Karpas-422 (cell line): ENCODE measurements around the gene NT5DC1. TPM values are rescaled to one million over a fixed set of nuclear protein-coding genes. Genes with fewer than 3 reads are reported as not detected.
A peak's percentile ranks its signal among the peaks of the same experiment; 100 is the strongest.

Source experiments
- DNase-seq: peaks from one replicate; pipeline ENCODE4 v3.0.0-alpha.2; 2015
- H2AFZ ChIP-seq: fragments of 200-600 bp; sonication (generic); 2 replicates; pipeline ENCODE4 v1.6.1; 2014; ENCODE audit warnings: antibody characterized with exemption, low read length, mixed read lengths
- H3K27ac ChIP-seq: fragments of 200-600 bp; sonication (generic); 2 replicates; pipeline ENCODE4 v1.5.1; 2014; ENCODE audit warnings: mild to moderate bottlenecking, low read length, moderate library complexity
- H3K27me3 ChIP-seq: fragments of 200-600 bp; sonication (generic); 2 replicates; pipeline ENCODE4 v1.6.1; 2014; ENCODE audit warnings: low read length, mixed read lengths
- H3K36me3 ChIP-seq: fragments of 200-600 bp; sonication (generic); 2 replicates; pipeline ENCODE4 v1.6.1; 2014; ENCODE audit warnings: low read length, mixed read lengths; ENCODE audit not compliant: insufficient read depth
- H3K4me1 ChIP-seq: fragments of 200-600 bp; sonication (generic); 2 replicates; pipeline ENCODE4 v1.6.1; 2014; ENCODE audit warnings: mild to moderate bottlenecking, low read length, mixed read lengths
- H3K4me2 ChIP-seq: fragments of 200-600 bp; sonication (generic); 2 replicates; pipeline ENCODE4 v1.6.1; 2014; ENCODE audit warnings: low read length, low read depth, mild to moderate bottlenecking; ENCODE audit not compliant: poor library complexity, severe bottlenecking
- H3K4me3 ChIP-seq: fragments of 200-600 bp; sonication (generic); 2 replicates; pipeline ENCODE4 v1.5.1; 2014; ENCODE audit warnings: mild to moderate bottlenecking, antibody characterized with exemption, low read length, mixed read lengths
- H3K79me2 ChIP-seq: fragments of 200-600 bp; sonication (generic); 2 replicates; pipeline ENCODE4 v1.6.1; 2014; ENCODE audit warnings: mild to moderate bottlenecking, low read length, mixed read lengths
- H3K9ac ChIP-seq: fragments of 200-600 bp; sonication (generic); 2 replicates; pipeline ENCODE4 v1.6.0; 2014; ENCODE audit warnings: low read length
- H3K9me2 ChIP-seq: fragments of 200-600 bp; sonication (generic), shearing (Covaris generic); replicated peaks from 2 replicates; pipeline ENCODE4 v1.6.0; 2014; ENCODE audit warnings: mild to moderate bottlenecking, low read length, moderate library complexity; ENCODE audit not compliant: insufficient read depth
- H3K9me3 ChIP-seq: fragments of 300-700, 200-600 bp; sonication (generic); 2 replicates; pipeline ENCODE4 v1.6.1; 2014; ENCODE audit warnings: low read length, mixed read lengths
- H4K20me1 ChIP-seq: fragments of 200-600 bp; sonication (generic); 2 replicates; pipeline ENCODE4 v1.6.1; 2014; ENCODE audit warnings: mild to moderate bottlenecking, antibody characterized with exemption, low read length, low read depth; ENCODE audit not compliant: insufficient read depth
- total RNA-seq: library from RNA; depleted of rRNA; stranded (reverse); fragments of >200 nt; shearing (Covaris generic); gene quantifications from 2 replicates; pipeline ENCODE4 v1.2.3, GENCODE V29; 2014; ENCODE audit warnings: low replicate concordance; rRNA removed

The NT5DC1 gene
- total RNA-seq, result 3.0 and 6.8 TPM in 2 replicates

DNA sequence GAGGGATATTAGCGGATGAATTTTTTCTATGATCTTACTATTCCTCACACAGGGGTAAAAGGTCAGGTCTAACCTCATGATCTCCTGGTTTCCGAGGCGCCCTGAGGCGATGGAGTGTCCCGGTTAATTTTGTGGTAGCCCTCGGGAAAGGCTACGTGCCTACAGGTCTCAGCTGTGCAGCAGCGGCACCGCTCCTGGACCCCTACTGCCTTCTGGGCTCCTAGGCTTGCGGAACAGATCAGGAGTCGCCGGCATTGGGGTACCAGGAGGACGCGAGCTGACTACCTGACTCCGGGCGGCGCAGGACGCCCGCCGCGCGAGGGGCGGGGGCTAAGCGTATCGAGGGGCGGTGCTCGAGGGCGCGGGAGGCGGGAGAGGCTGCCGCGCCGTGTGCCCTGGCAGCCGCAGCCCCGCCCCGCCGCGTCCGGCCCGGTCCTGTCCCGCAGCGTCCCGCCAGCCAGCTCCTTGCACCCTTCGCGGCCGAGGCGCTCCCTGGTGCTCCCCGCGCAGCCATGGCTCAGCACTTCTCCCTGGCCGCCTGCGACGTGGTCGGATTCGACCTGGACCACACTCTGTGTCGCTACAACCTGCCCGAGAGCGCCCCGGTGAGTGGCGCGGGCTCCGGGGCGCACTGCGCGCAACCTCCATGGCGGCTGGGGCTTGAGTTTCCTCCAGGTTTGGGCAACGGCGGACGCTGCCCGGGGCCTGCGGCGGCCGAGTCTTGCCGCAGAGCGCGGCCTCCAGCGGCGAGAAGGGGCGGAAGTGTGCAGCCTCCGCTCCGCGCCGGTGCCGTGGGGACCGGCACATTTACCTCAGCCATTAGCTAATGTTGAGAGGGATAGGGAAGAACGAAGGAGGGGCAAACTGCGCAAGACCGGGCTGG, at the start of gene NT5DC1:
Gene NT5DC1, plus strand, starts transcription at position 435 of the 883 bp plus-strand sequence. Its CDS starts 78 bp downstream, at position 513.
- peak within 1 kb of the TSS; percentile 82 for H3K9ac ChIP-seq
- peaks cover 21% of the 10 kb centered on the region for H3K4me1 ChIP-seq
- H3K27ac ChIP-seq, result no peak within 1 kb of the TSS

GRCh38 chr6:116051244-116051643, 49.4 kb upstream of the NT5DC1 start:
- no peak overlapping the region for H3K4me2 ChIP-seq
- no peaks in the 10 kb centered on the region for H3K9me3 ChIP-seq
- H3K9me2 ChIP-seq, result no peaks in the 10 kb centered on the region
- no peak overlapping the region for H3K9ac ChIP-seq
- no peak overlapping the region for H3K4me3 ChIP-seq
- no peaks in the 10 kb centered on the region for H3K36me3 ChIP-seq
- H3K79me2 ChIP-seq, result no peaks in the 10 kb centered on the region
- H3K27ac ChIP-seq, result no peak overlapping the region
- H4K20me1 ChIP-seq, result no peaks in the 10 kb centered on the region
- no peaks in the 10 kb centered on the region for H3K27me3 ChIP-seq
- H2AFZ ChIP-seq, result no peak overlapping the region
- DNase-seq, result no peak
- H3K4me1 ChIP-seq, result no peaks in the 10 kb centered on the region

More for the DNA sequence above, at the start of gene NT5DC1:
- Histone ChIP-seq H3K4me2 (peak within 1 kb of the TSS; percentile 92), H3K79me2 (no peaks in the 10 kb centered on the region), H3K4me3 (peak within 1 kb of the TSS; percentile 80), H4K20me1 (no peaks in the 10 kb centered on the region), H3K9me2 (no peaks in the 10 kb centered on the region), H3K36me3 (no peaks in the 10 kb centered on the region), H2AFZ (peak within 1 kb of the TSS; percentile 99), H3K27me3 (no peaks in the 10 kb centered on the region; the same call in 1 of the 2 replicates), H3K9me3 (peaks cover 4% of the 10 kb centered on the region)
- DNase-seq, result peak; percentile 94

DNA sequence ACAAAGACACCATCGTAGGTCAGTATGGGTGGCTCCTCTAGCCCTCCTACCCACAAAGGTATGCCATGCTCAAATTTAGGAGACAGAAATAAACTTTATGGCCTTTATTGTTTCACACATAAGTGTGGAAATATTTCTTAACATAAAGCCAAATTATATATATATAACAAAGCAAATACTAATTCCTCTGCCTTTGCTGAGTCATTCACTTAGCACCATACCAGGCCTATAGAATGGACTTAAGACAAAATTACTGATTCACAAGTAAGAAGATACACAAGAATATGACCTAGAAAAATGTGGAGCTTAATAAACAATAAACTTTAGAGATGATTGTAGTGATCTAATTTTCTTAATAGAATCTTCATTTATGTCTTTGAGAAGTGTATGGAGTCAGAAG, 45.1 kb upstream of the NT5DC1 start:
- Histone ChIP-seq H3K4me3 (no peak overlapping the region), H3K36me3 (no peaks in the 10 kb centered on the region), H3K9me3 (no peaks in the 10 kb centered on the region), H3K79me2 (no peaks in the 10 kb centered on the region), H2AFZ (no peak overlapping the region), H3K27me3 (no peaks in the 10 kb centered on the region), H3K27ac (no peak overlapping the region), H4K20me1 (no peaks in the 10 kb centered on the region), H3K4me1 (no peaks in the 10 kb centered on the region), H3K9ac (no peak overlapping the region), H3K4me2 (no peak overlapping the region), H3K9me2 (no peaks in the 10 kb centered on the region)
- DNase-seq, result no peak

DNA sequence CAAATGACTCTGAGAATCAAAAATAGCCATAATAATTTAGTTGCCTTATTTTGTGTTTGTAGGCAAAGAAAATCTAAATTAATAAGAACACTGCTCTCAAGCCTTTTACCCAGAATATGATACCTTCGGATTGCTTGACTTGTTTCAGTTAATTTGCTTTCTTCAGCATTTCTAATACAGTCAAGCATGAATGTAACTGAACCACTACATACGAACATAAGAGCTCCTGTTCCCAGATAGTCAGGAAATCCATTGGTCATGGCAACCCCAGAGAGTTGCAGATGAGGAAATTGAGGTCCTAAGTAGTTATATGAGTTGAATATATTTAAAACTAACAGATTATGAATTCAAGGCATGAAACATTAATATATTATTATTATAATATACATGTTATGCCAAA, 42.9 kb upstream of the NT5DC1 start:
- no peaks in the 10 kb centered on the region for H3K27me3 ChIP-seq
- H3K4me2 ChIP-seq, result no peak overlapping the region
- no peak overlapping the region for H3K27ac ChIP-seq
- H3K9ac ChIP-seq, result no peak overlapping the region
- no peaks in the 10 kb centered on the region for H3K4me1 ChIP-seq
- no peak for DNase-seq
- H3K9me2 ChIP-seq, result no peaks in the 10 kb centered on the region
- H2AFZ ChIP-seq, result no peak overlapping the region
- no peaks in the 10 kb centered on the region for H3K36me3 ChIP-seq
- H3K9me3 ChIP-seq, result no peaks in the 10 kb centered on the region
- H3K4me3 ChIP-seq, result no peak overlapping the region
- no peaks in the 10 kb centered on the region for H3K79me2 ChIP-seq
- no peaks in the 10 kb centered on the region for H4K20me1 ChIP-seq

GRCh38 chr6:116059713-116060571, 40.7 kb upstream of the NT5DC1 start:
- Histone ChIP-seq H2AFZ (no peak overlapping the region), H3K9ac (no peak overlapping the region), H3K4me1 (no peaks in the 10 kb centered on the region), H3K36me3 (no peaks in the 10 kb centered on the region), H3K9me3 (no peaks in the 10 kb centered on the region), H3K79me2 (no peaks in the 10 kb centered on the region), H3K4me3 (no peak overlapping the region), H3K27me3 (no peaks in the 10 kb centered on the region), H4K20me1 (no peaks in the 10 kb centered on the region), H3K4me2 (no peak overlapping the region), H3K27ac (no peak overlapping the region), H3K9me2 (no peaks in the 10 kb centered on the region)
- DNase-seq, result no peak

DNA sequence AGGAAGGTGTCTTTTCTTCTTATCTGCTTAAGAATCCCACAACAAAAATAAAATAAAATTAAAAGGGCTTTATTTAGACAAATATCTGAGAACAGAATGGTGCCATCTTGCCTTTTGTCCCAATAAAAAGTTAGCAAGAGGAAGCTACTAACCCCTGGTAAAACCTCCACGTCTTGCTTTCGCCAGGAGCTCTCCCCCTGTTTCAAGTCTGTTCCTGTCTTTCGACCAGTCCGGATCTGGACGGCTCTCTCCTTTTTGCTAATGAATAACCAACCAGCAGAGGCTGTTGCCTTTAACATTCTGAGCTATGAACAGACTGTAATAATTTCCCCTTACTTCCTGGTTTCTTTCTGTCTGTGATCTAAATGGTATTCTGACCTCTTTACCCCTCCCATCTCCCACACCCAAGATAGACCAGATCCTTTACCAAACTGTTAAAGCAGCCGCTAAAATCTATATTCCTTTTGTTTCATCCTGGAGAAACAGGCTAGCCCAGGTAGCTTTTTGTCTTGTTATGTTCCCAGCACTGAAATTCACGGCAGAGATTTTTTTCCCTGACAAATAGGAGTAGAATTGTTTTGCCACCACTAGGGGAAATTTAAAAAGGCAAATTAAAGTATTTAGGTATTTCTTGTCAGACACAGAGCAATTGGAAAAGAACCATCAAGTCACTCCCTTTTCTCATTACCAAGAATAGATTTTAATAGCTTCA, 39.9 kb upstream of the NT5DC1 start, which contains the start of gene FRK:
Gene FRK, minus strand, starts transcription at position 320 of the 712 bp plus-strand sequence. CDS start 580 bp downstream, outside the sequence.
- H3K4me2 ChIP-seq, result no peak within 1 kb of the TSS
- H3K9me2 ChIP-seq, result no peaks in the 10 kb centered on the region
- no peaks in the 10 kb centered on the region for H3K9me3 ChIP-seq

GRCh38 chr6:116062496-116062895, 38.2 kb upstream of the NT5DC1 start:
- no peaks in the 10 kb centered on the region for H3K36me3 ChIP-seq
- no peak overlapping the region for H3K27ac ChIP-seq
- H4K20me1 ChIP-seq, result no peaks in the 10 kb centered on the region
- no peak overlapping the region for H2AFZ ChIP-seq
- H3K27me3 ChIP-seq, result no peaks in the 10 kb centered on the region
- H3K4me1 ChIP-seq, result no peaks in the 10 kb centered on the region
- no peaks in the 10 kb centered on the region for H3K79me2 ChIP-seq
- no peaks in the 10 kb centered on the region for H3K9me2 ChIP-seq
- no peak overlapping the region for H3K9ac ChIP-seq
- H3K4me3 ChIP-seq, result no peak overlapping the region
- DNase-seq, result no peak
- no peak overlapping the region for H3K4me2 ChIP-seq
- H3K9me3 ChIP-seq, result no peaks in the 10 kb centered on the region

More for the DNA sequence above, 39.9 kb upstream of the NT5DC1 start, which contains the start of gene FRK:
- Histone ChIP-seq H4K20me1 (no peaks in the 10 kb centered on the region), H3K4me3 (no peak within 1 kb of the TSS), H3K4me1 (no peaks in the 10 kb centered on the region), H3K79me2 (no peaks in the 10 kb centered on the region), H3K27me3 (no peaks in the 10 kb centered on the region), H3K9ac (no peak within 1 kb of the TSS), H3K36me3 (no peaks in the 10 kb centered on the region), H2AFZ (no peak within 1 kb of the TSS), H3K27ac (no peak within 1 kb of the TSS)
- DNase-seq, result no peak
